Activated T-cell treated with anti-CD3 and anti-CD28 coated beads, Interleukin-2, amount 50 U/mL, for 24 hours (primary cell): ENCODE results near the gene GADL1.
A peak's percentile ranks its signal among the peaks of the same experiment; 100 is the strongest.

ENCODE experiments used
- DNase-seq: peaks from one replicate; pipeline ENCODE4 v3.0.0-alpha.2; 2020
- H3K27ac Mint-ChIP-seq: 2 replicates; pipeline ENCODE4 v1.8.0; 2020; ENCODE audit warnings: mild to moderate bottlenecking, mixed read lengths
- H3K27me3 Mint-ChIP-seq: 2 replicates; pipeline ENCODE4 v1.8.0; 2020; ENCODE audit warnings: mixed read lengths
- H3K36me3 Mint-ChIP-seq: 2 replicates; pipeline ENCODE4 v1.8.0; 2020; ENCODE audit warnings: low read depth, mixed read lengths
- H3K4me1 Mint-ChIP-seq: 2 replicates; pipeline ENCODE4 v1.8.0; 2020; ENCODE audit warnings: low read depth, mixed read lengths
- H3K4me3 Mint-ChIP-seq: 2 replicates; pipeline ENCODE4 v1.8.0; 2020; ENCODE audit warnings: mild to moderate bottlenecking, moderate library complexity, mixed read lengths
- H3K9me3 Mint-ChIP-seq: 2 replicates; pipeline ENCODE4 v1.8.0; 2020; ENCODE audit warnings: mixed read lengths

Gene GADL1

DNA sequence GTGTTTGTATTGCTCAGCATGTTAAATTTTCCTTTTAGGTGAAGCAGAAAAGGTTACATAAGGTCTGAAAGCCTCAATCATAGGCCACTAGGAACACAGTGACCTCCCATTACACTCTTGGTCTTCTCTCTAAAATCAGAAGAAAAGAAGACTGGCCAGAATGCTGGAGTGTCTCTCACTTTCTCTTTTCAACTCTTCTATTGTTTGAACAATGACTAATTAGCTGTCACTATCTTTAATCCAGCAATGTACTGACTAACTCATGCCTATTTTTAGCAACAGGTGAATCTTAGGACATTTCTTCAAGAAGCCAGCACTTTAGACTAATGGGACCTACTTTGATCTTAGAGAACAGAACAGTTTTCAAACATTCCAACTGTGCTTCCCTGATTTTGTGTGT is 145.2 kb downstream of the GADL1 start:
- H3K4me3 Mint-ChIP-seq, result no peak overlapping the region
- H3K27ac Mint-ChIP-seq, result peak overlapping the region; percentile 71
- H3K27me3 Mint-ChIP-seq, result peaks cover 6% of the 10 kb centered on the region
- no peaks in the 10 kb centered on the region for H3K9me3 Mint-ChIP-seq
- no peaks in the 10 kb centered on the region for H3K36me3 Mint-ChIP-seq
- no peak for DNase-seq
- H3K4me1 Mint-ChIP-seq, result peaks cover 44% of the 10 kb centered on the region

DNA sequence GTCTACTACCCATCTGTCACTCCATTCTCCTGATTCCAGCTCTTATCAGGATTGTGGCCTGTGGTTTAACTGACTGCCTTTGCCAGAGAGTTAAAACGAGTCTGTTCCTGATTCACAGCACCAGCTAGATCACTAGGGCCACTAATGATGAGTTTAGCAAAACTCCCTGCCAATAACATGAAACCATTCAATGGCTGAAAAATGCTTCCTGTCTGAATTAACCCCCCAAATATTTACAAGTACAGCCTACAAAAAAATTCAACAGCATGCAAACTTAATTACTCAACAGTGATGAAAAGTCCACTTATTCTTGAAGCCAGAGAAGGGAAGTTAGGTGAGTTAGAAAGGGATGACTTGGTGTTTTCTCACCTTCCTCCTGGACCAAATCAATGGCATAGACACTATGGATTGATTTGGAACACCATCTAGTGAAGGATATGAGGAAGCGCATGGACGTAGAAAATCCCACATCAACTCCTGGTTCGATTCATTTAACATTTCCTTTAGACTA is 146.6 kb downstream of the GADL1 start:
- Mint-ChIP-seq H3K27me3 (peaks cover 4% of the 10 kb centered on the region), H3K4me1 (peaks cover 56% of the 10 kb centered on the region), H3K4me3 (no peak overlapping the region), H3K36me3 (no peaks in the 10 kb centered on the region), H3K27ac (no peak overlapping the region), H3K9me3 (no peaks in the 10 kb centered on the region)
- no peak for DNase-seq

DNA sequence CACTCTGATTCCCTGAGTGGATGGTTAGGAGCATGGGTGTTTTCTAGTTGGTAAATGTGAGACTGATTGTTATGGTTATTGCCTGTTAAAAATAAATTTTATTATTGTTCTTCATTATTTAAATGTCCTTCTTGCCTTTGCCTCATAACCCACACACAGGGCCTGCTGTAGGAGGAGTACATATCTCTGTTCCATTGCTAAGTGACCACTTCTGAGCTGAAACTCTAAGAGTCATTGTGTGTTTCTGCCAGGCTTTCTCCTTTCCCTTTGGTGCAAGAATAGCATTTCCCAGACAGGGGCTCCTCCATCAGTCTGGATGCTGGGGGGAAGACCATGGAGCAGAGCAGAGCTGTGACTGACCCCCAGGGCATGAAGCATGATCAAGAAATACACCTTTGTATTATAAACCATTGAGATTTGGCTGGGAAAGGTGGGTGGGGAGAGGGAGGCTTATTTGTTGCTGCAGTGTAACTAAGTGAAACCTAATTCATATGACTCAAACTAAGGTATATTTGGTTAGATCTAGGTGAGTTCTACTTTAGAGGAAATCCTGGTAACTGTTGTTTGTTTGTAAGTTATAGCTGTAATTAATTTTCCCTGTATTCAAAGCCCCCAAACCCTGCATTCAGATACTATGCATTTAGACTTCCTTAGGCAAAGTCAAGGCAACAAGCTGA is 150.7 kb downstream of the GADL1 start:
- no peak for DNase-seq
- Mint-ChIP-seq H3K4me3 (no peak overlapping the region), H3K36me3 (no peaks in the 10 kb centered on the region), H3K27ac (no peak overlapping the region), H3K9me3 (no peaks in the 10 kb centered on the region), H3K4me1 (peaks cover 27% of the 10 kb centered on the region), H3K27me3 (no peaks in the 10 kb centered on the region)

DNA sequence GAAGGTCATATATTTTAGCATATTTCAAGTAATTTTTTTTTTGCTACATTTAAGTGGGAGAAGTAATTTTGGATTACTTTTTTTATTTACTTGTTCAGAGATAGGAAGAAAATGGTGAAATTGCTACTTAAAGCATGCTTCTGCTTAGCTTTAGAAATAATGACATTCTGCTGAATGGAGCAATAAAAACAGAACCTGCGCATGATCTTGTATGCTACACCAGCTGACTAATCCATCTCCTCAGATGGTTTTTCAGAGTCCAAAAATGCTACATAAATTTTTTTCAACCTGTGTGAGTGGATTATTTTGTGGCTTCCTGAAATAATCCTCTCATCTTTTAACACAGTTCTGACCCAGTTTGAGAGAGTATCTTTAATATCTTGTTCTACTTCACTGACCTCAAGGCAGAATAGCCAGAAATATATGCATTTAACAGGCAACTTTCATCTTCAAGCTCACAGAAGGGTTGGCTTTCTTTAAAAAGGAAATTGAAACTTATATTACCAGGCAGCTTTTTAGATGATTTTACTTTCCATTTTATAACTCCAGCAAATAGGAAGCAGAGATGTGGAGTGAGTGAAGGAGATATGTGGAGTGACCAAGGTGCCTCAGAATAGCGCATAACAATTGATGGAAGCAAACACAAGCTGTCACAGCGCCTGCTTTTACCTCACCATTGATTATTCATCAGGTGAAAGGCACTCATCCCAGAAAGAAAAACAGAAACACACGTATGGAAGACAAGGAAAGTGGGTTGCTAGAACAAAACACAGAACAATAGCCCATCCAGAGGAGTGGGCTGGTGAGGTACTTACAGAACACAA is 151.5 kb downstream of the GADL1 start:
- Mint-ChIP-seq H3K4me1 (peaks cover 31% of the 10 kb centered on the region), H3K27me3 (no peaks in the 10 kb centered on the region), H3K4me3 (no peak overlapping the region), H3K27ac (no peak overlapping the region), H3K9me3 (no peaks in the 10 kb centered on the region), H3K36me3 (no peaks in the 10 kb centered on the region)
- no peak for DNase-seq

DNA sequence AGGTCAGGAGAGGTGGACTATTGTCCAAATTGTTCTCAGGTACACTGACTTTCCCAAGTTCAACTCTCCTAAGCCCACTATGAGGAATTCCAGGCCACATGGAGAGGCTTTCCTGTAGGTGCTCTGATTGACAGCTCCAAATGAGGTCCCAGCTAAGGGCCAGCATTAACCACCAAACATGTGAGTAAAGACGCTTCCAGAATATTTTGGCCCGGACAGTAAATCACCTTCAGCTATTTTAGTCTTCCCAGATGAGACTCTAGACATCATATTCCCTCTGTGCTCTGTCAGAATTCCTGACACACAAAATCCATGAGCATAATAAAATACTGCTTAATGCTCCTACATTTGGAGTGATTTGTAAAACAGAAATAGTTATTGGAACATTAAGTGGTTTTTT is 152.6 kb downstream of the GADL1 start:
- Mint-ChIP-seq H3K36me3 (no peaks in the 10 kb centered on the region), H3K4me3 (no peak overlapping the region), H3K27ac (no peak overlapping the region), H3K4me1 (peaks cover 33% of the 10 kb centered on the region), H3K27me3 (no peaks in the 10 kb centered on the region), H3K9me3 (no peaks in the 10 kb centered on the region)
- DNase-seq, result no peak

DNA sequence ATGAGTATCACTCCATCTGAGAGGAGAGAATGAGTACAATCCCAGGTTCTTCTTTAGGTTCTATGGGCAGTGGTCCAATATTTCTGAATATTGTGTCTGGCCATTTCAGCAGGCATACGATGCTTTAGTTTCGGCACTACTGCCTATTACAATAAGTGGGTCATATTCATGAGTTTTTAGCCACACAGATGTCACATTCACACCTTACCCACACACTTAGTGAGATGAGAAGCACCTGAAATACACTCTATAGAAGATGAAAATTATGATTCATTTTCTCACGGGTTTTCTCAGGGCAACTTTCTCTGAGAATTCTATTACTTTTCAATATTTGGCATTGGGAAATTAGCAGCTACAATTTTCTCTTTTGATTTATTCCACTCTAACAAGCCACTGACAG is 155.9 kb downstream of the GADL1 start:
- no peaks in the 10 kb centered on the region for H3K36me3 Mint-ChIP-seq
- H3K27ac Mint-ChIP-seq, result no peak overlapping the region
- no peak for DNase-seq
- H3K4me1 Mint-ChIP-seq, result peaks cover 38% of the 10 kb centered on the region
- no peak overlapping the region for H3K4me3 Mint-ChIP-seq
- no peaks in the 10 kb centered on the region for H3K27me3 Mint-ChIP-seq
- no peaks in the 10 kb centered on the region for H3K9me3 Mint-ChIP-seq

DNA sequence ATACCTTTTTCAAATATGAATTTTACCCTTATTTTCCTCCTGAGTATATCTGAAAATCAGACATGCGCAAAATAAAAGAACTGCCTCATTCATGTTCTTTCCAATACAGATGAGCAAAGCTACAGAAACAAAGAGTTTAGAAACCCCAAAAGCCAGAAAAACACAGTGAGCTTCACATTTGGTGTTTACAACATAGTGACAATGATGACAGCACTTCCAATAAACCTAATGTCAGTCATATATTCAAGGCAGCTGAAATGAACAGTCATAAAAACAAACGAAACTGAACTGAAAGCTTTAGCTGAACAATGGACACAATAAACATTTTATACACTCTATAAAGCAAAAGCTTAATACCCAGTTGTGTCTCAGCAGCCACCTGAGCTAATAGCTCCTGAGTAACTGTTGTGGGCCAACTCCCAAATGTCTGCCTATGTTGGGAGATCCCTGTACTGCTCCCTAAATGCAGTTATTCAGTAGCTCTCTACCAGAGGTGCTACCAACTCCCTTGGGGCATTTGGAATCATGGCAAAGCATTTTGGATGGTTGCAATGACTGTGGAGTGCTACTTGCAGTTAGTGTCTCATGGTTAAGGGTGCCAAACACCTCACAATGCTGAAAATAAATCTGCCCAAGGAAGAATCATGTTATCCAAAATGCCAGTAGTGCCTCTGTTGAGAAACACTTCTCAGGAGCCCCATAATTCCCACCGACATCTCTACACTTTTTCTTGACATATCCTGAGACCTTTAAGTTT is 156.5 kb downstream of the GADL1 start:
- Mint-ChIP-seq H3K27ac (no peak overlapping the region), H3K4me3 (no peak overlapping the region)

DNA sequence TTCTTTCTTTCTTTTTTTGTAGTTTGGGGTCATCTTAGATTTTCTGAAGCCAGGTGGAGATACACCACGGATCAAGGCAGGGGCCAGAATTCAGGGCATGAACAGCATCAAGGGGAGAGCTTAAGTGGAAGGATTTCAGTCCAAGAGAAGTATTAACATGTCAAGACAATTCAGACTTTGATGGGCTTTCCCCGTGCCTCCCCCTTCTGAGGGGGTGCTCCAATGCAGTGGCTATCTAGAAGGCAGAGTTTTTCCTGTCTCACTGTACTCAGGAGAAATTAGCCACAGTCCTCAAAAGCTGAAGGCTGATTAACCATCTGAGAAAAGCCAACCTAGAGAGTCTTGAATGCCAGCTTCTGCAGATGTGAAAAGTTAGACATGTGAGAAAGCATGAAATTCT is 160.8 kb downstream of the GADL1 start:
- peaks cover 43% of the 10 kb centered on the region for H3K4me1 Mint-ChIP-seq
- no peaks in the 10 kb centered on the region for H3K36me3 Mint-ChIP-seq
- no peaks in the 10 kb centered on the region for H3K27me3 Mint-ChIP-seq
- no peak overlapping the region for H3K4me3 Mint-ChIP-seq
- no peaks in the 10 kb centered on the region for H3K9me3 Mint-ChIP-seq
- no peak overlapping the region for H3K27ac Mint-ChIP-seq
- DNase-seq, result no peak

More for the DNA sequence above, 156.5 kb downstream of the GADL1 start:
- no peaks in the 10 kb centered on the region for H3K27me3 Mint-ChIP-seq
- no peaks in the 10 kb centered on the region for H3K9me3 Mint-ChIP-seq
- DNase-seq, result no peak
- H3K36me3 Mint-ChIP-seq, result no peaks in the 10 kb centered on the region
- peaks cover 34% of the 10 kb centered on the region for H3K4me1 Mint-ChIP-seq

DNA sequence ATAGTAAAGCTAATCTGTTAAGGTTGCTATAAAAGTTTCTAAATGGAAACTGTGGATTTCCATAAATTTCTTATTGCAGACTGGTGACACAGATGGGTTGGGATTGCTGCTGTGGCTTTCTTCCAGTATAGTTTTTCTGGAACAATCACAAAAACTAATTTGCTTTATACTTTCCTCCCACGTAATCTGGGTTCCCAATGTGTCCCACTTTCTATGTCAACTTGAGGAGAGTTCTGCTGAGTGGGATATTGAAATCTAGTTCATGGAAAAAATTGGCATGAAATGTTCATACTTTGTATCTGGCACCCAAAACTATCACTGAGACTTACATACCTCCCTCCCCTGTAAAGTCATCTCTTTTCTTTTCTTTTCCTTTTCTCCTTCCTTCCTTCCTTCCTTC is 161.3 kb downstream of the GADL1 start:
- H3K4me1 Mint-ChIP-seq, result peaks cover 38% of the 10 kb centered on the region
- H3K27ac Mint-ChIP-seq, result no peak overlapping the region
- no peak overlapping the region for H3K4me3 Mint-ChIP-seq
- H3K9me3 Mint-ChIP-seq, result no peaks in the 10 kb centered on the region
- DNase-seq, result no peak
- H3K36me3 Mint-ChIP-seq, result no peaks in the 10 kb centered on the region
- no peaks in the 10 kb centered on the region for H3K27me3 Mint-ChIP-seq

DNA sequence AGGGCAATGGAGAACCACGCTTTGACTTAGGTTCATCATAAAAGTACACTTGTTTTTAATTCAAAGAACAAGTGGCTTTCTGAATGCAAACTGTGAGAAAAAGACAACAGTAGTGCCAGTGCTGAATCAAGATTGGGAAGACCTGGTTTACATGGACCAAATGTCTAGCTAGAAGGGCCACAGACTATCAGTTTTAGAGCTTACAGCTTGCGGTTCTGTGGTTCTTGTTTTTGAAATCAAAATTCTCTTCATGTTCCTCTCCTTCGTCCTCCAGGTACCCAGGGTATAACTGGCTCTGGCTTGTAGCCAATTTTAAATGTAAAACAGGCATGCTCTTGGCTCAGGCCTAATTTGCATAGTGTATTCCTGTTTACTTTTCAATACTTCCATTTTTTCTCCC is 163.5 kb downstream of the GADL1 start:
- H3K36me3 Mint-ChIP-seq, result no peaks in the 10 kb centered on the region
- H3K4me1 Mint-ChIP-seq, result peaks cover 31% of the 10 kb centered on the region
- no peak overlapping the region for H3K4me3 Mint-ChIP-seq
- no peaks in the 10 kb centered on the region for H3K9me3 Mint-ChIP-seq
- no peaks in the 10 kb centered on the region for H3K27me3 Mint-ChIP-seq
- DNase-seq, result no peak
- no peak overlapping the region for H3K27ac Mint-ChIP-seq

DNA sequence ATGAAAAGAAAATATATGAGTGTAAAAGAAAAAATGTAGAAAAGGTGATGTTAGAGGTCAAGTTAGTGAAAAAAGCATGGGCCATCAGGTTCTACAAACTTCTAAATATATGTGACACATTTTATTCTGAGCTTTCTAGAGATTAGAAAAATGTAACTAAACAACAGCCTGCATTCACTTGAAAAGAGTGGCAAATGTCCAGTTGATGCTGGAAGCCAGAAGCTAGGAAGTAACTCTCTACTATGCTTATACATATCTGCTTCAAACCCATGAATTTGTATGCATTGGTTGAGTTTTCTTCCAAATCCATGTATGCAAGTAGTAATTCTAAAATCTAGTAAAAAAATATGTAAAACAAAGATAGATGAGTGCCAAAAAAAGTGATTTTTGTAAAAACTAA is 164.5 kb downstream of the GADL1 start:
- Mint-ChIP-seq H3K4me1 (peaks cover 30% of the 10 kb centered on the region), H3K9me3 (no peaks in the 10 kb centered on the region), H3K36me3 (no peaks in the 10 kb centered on the region), H3K27ac (no peak overlapping the region), H3K27me3 (no peaks in the 10 kb centered on the region), H3K4me3 (no peak overlapping the region)
- DNase-seq, result no peak

DNA sequence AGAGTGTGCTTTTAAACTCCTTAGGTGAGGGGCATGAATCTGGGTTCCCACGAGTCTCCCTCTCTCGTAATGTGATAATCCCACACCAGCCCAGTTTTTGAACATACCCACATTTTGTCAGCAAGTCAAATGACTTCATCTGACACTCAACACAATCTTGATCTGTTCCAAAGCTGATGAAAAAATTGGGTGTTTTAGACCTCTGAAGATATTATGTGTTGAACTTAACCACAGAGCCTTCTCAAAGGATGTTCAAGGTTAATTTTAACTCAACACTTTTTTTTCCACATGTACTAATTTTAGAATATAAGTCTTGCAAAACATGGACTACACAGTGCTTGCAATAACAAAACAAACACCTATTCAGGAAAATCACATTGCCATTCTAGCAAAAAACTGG is 164.9 kb downstream of the GADL1 start:
- no peaks in the 10 kb centered on the region for H3K9me3 Mint-ChIP-seq
- H3K27ac Mint-ChIP-seq, result no peak overlapping the region
- no peaks in the 10 kb centered on the region for H3K27me3 Mint-ChIP-seq
- H3K4me3 Mint-ChIP-seq, result no peak overlapping the region
- peaks cover 27% of the 10 kb centered on the region for H3K4me1 Mint-ChIP-seq
- no peaks in the 10 kb centered on the region for H3K36me3 Mint-ChIP-seq
- DNase-seq, result no peak

DNA sequence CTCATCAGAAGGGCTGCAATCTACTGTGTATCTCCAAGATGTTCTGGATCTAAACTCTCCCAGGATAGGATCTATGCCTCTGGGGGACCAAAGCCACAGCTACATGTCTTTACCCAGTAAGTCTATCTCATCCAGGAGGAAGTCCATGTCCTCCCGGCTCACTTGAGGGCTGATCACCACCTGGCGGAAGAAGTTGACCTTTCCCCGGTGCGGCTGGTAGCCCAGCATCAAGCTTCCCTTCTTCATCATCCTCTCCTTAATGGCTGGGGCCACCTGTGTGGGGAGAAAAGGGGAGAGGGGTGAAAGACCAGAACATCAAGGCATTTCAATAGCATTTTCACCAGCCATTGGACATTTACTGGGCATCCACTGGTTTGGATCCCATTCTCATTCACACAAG is 166.3 kb downstream of the GADL1 start:
- Mint-ChIP-seq H3K27ac (no peak overlapping the region), H3K4me3 (no peak overlapping the region), H3K36me3 (no peaks in the 10 kb centered on the region), H3K4me1 (peaks cover 18% of the 10 kb centered on the region), H3K27me3 (no peaks in the 10 kb centered on the region), H3K9me3 (no peaks in the 10 kb centered on the region)
- no peak for DNase-seq

DNA sequence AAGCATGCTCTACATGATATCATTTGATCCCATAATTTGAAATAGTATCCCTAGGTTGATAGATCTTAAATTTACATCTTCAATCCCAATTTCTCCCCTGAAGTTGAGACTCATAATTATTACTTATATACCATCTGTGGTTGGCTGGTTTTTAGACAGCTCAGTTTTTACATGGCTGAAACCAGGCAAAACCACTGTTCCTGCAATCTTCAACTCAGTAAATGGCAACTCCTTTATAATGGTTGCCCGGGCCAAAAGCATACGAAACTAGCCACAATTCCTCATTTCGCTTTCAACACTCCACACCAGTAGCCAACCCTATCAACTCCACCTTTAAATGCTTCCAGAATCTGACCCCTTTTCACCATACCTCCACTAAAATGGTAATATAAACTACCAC is 169.6 kb downstream of the GADL1 start:
- no peak for DNase-seq
- Mint-ChIP-seq H3K27me3 (no peaks in the 10 kb centered on the region), H3K4me3 (no peak overlapping the region), H3K9me3 (no peaks in the 10 kb centered on the region), H3K27ac (no peak overlapping the region), H3K4me1 (peaks cover 10% of the 10 kb centered on the region), H3K36me3 (no peaks in the 10 kb centered on the region)

DNA sequence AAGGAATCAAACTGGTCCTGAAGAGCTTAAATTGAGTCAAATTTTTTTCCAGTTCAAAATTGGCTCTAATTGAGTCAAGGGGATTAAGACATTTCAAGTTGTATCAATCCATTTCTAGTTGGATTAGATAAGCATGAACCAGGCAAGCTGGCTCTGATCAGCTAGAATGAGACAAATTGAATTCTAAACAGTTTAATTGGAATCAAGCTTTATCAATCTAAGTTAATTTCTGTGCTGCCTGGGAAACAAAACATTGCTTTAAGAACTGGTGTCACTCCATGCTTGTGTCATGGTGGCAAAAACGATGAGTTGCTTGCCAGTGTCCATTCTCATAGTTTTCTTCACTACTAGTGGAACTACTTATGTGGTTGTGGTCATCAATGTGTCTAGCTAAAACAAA is 171.2 kb downstream of the GADL1 start:
- no peaks in the 10 kb centered on the region for H3K36me3 Mint-ChIP-seq

More for the DNA sequence above, 171.2 kb downstream of the GADL1 start:
- DNase-seq, result no peak
- H3K27ac Mint-ChIP-seq, result no peak overlapping the region
- no peaks in the 10 kb centered on the region for H3K4me1 Mint-ChIP-seq
- no peaks in the 10 kb centered on the region for H3K27me3 Mint-ChIP-seq
- H3K4me3 Mint-ChIP-seq, result no peak overlapping the region
- no peaks in the 10 kb centered on the region for H3K9me3 Mint-ChIP-seq
